ENCODE results near the gene TNNT2. TPM values are rescaled to one million over a fixed set of nuclear protein-coding genes. Genes with fewer than 3 reads are reported as not detected.

The TNNT2 gene
- total RNA-seq, 1 experiment from 2014 or later, result 0.17 TPM

DNA sequence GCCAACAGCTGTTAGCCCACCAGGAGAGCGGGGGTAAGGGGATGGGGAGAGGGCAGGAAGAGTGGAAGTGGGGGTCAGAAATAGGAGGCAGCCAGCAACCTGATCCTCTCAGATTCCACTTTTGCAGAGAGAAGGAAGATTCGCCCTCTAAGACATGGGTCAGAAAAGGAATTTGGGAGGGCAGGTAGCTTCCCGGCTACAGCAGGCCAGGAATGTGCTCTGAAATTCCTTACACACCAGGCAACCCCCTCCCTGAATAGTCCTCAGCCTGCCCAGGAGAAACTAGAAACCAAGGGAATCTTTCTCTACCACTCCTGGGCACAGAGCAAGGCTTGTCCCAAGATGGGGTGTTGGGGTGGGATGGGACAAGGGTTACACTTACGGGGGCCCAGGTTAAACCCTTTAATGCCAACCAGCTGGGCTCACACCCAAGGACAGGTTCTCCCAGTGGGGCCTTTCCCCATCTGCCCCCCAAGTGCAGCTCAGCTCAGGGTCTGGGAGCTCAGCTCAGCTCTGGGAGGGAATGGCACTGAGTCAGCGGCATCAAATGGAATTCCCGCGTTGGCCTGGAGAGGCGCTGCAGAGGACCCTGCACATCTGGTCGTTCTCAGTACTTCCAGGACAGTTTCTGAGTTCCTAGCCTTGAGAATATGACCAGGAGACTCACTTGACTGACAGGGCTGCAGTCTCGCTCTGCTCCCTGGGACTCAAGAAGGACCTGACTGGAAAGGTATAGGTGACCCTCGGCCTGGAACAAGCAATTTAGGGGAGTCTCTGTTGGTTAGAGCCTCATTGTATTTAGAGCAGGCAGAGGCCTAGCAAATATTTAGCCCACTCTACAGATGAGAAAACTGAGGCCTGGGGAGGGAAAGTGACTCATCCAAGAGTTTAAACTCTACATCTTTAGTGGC is 761 bp downstream of the TNNT2 start:
- Histone ChIP-seq H3K27me3 (ENCODE audit: control insufficient read depth, insufficient read depth, low read length) (no peaks in the 10 kb centered on the region; the same call in 1 of the 2 replicates), H3K4me3 (ENCODE audit: insufficient read depth, low read depth, low read length) (no peak overlapping the region), H3K36me3 (replicated peaks; ENCODE audit: control insufficient read depth, insufficient read depth, low read length) (no peaks in the 10 kb centered on the region)
- peak; percentile 94 for DNase-seq

GRCh38 chr1:201376107-201376463 is 1.4 kb downstream of the TNNT2 start:
- no peak overlapping the region for H3K4me3 ChIP-seq (ENCODE audit: insufficient read depth, low read depth, low read length)
- DNase-seq, result no peak
- no peaks in the 10 kb centered on the region for H3K36me3 ChIP-seq (replicated peaks; ENCODE audit: control insufficient read depth, insufficient read depth, low read length)
- H3K27me3 ChIP-seq (ENCODE audit: control insufficient read depth, insufficient read depth, low read length), result no peaks in the 10 kb centered on the region; the same call in 1 of the 2 replicates

- H3K27me3 ChIP-seq (ENCODE audit: control insufficient read depth, insufficient read depth, low read length), result no peaks in the 10 kb centered on the region; the same call in 1 of the 2 replicates
- DNase-seq, result no peak
- no peaks in the 10 kb centered on the region for H3K36me3 ChIP-seq (replicated peaks; ENCODE audit: control insufficient read depth, insufficient read depth, low read length)
- H3K4me3 ChIP-seq (ENCODE audit: insufficient read depth, low read depth, low read length), result no peak overlapping the region
These were observed 2.3 kb downstream of the TNNT2 start for GRCh38 chr1:201375169-201375568.

DNA sequence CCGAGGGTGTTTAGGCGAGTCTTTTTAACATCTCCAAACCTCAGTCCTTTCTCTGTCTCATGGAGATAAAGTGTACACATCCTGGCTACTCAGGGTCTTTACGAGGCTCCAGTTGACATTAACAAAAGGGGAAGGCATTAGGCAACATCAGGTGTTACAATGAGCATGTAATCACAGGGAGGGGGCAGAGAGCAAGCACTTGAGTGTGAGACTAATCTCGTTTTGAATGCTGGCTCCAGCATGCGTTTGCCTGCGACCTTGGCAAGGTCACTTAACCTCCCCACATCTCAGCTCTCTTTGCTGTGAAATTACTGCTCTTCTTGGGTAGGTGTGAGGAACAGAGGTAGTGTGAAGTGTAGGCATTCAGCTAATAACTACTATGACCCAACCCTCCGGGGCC is 3.1 kb downstream of the TNNT2 start:
- Histone ChIP-seq H3K36me3 (replicated peaks; ENCODE audit: control insufficient read depth, insufficient read depth, low read length) (no peaks in the 10 kb centered on the region), H3K4me3 (ENCODE audit: insufficient read depth, low read depth, low read length) (no peak overlapping the region), H3K27me3 (ENCODE audit: control insufficient read depth, insufficient read depth, low read length) (no peaks in the 10 kb centered on the region; the same call in 1 of the 2 replicates)
- DNase-seq, result no peak

DNA sequence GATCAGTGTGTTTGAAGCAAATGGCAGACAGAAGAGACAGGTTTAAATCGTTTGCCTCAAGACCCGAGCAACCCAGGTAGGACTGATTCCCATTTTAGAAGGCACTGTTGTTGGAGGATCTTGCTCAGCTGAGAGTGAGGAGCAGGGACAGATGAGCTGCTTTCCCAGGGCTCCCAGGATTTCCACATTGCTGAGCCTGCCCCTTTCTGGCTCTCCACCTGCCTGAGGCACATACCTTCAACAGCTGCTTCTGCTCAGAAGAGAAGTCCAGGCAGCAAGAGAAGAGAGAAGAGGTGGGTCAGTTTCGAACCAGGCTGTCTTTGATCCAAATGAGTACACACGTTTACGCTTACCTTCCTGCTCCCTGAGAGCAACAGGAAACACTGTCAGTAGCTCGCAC is 5.7 kb downstream of the TNNT2 start:
- Histone ChIP-seq H3K4me3 (ENCODE audit: insufficient read depth, low read depth, low read length) (no peak overlapping the region), H3K36me3 (replicated peaks; ENCODE audit: control insufficient read depth, insufficient read depth, low read length) (no peaks in the 10 kb centered on the region), H3K27me3 (ENCODE audit: control insufficient read depth, insufficient read depth, low read length) (no peaks in the 10 kb centered on the region; the same call in 1 of the 2 replicates)
- DNase-seq, result no peak

DNA sequence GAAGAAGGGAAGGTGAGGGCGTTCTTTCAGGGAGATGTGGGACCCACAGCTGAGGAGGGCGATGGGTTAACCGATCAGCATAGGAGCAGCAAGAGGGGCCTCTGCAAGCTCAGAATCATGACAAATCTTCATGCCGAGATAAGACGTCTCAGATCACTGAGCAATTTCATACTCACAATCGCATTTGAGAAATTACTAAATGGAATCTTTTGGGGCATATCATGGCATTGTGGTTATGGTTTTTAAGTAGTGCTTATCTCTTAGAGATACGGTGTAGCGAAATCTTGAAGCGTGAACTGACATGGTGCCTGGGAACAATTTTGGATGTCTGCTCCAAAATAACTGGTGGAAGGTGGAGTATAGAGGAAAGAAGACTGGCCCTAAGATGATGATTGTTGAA is 6.2 kb downstream of the TNNT2 start:
- H3K27me3 ChIP-seq (ENCODE audit: control insufficient read depth, insufficient read depth, low read length), result no peaks in the 10 kb centered on the region; the same call in 1 of the 2 replicates

GRCh38 chr1:201370500-201370899 is 7.0 kb downstream of the TNNT2 start:
- Histone ChIP-seq H3K36me3 (replicated peaks; ENCODE audit: control insufficient read depth, insufficient read depth, low read length) (no peaks in the 10 kb centered on the region), H3K4me3 (ENCODE audit: insufficient read depth, low read depth, low read length) (no peak overlapping the region), H3K27me3 (ENCODE audit: control insufficient read depth, insufficient read depth, low read length) (no peaks in the 10 kb centered on the region; the same call in 1 of the 2 replicates)
- no peak for DNase-seq

More for the DNA sequence above, 6.2 kb downstream of the TNNT2 start:
- no peak for DNase-seq
- no peak overlapping the region for H3K4me3 ChIP-seq (ENCODE audit: insufficient read depth, low read depth, low read length)
- H3K36me3 ChIP-seq (replicated peaks; ENCODE audit: control insufficient read depth, insufficient read depth, low read length), result no peaks in the 10 kb centered on the region

DNA sequence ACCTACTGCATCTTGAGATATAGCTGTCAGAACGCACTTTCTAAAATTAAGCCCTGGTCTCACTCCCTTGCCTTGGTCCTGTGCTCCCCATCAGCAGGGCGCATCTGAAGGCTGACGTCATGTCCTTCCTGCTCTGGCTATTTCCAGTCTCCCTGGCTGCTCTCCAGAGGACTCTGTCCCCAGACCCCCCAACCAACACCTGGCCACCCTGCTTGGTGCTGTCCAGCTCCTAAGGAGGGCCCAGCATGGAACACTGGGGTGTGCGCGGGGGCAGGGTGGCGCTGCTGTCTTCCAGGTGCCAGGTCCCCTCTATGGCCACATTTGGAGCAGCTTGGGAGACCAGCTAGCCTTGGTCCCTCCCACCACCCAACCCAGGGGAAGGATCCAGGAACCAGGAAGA is 8.3 kb downstream of the TNNT2 start:
- DNase-seq, result no peak
- H3K36me3 ChIP-seq (replicated peaks; ENCODE audit: control insufficient read depth, insufficient read depth, low read length), result no peaks in the 10 kb centered on the region
- H3K4me3 ChIP-seq (ENCODE audit: insufficient read depth, low read depth, low read length), result no peak overlapping the region
- H3K27me3 ChIP-seq (ENCODE audit: control insufficient read depth, insufficient read depth, low read length), result no peaks in the 10 kb centered on the region; the same call in 1 of the 2 replicates

GRCh38 chr1:201366696-201367095 is 10.8 kb downstream of the TNNT2 start:
- no peak for DNase-seq
- Histone ChIP-seq H3K4me3 (ENCODE audit: insufficient read depth, low read depth, low read length) (no peak overlapping the region), H3K36me3 (replicated peaks; ENCODE audit: control insufficient read depth, insufficient read depth, low read length) (no peaks in the 10 kb centered on the region), H3K27me3 (ENCODE audit: control insufficient read depth, insufficient read depth, low read length) (no peaks in the 10 kb centered on the region; the same call in 1 of the 2 replicates)

DNA sequence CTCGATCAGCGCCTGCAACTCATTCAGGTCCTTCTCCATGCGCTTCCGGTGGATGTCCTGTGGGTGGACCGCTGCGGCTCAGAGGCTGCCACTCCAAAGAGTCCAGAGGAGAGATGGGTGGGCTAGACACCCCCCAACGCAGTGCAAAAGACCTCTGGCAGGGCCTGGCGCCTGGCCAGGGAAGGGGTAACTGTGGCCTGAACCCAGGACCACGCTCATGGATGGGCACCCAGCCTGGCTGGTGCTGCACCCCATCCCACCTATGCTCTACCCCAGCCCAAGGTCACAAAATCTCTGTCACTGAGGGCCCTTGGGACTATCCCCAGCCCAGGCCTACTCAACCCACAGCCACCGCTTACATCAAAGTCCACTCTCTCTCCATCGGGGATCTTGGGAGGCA is 12.2 kb downstream of the TNNT2 start:
- no peaks in the 10 kb centered on the region; the same call in 1 of the 2 replicates for H3K27me3 ChIP-seq (ENCODE audit: control insufficient read depth, insufficient read depth, low read length)
- no peaks in the 10 kb centered on the region for H3K36me3 ChIP-seq (replicated peaks; ENCODE audit: control insufficient read depth, insufficient read depth, low read length)
- no peak overlapping the region for H3K4me3 ChIP-seq (ENCODE audit: insufficient read depth, low read depth, low read length)
- DNase-seq, result no peak

DNA sequence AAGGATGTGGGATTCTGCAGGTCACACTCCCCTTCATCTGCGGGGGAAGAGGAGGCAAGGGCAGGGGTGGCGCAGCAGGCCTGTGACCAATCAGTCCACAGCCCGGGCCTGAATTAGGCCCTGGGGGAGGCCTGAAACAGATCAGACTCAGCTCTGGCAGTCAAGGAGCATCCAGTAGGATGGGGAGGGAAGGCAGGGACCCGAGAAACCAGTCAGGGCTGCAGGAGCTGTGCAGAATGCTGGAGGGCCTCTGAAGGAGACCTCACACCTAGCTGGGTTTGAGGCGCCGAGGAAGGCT is 12.7 kb downstream of the TNNT2 start:
- Histone ChIP-seq H3K4me3 (ENCODE audit: insufficient read depth, low read depth, low read length) (no peak overlapping the region), H3K27me3 (ENCODE audit: control insufficient read depth, insufficient read depth, low read length) (no peaks in the 10 kb centered on the region; the same call in 1 of the 2 replicates), H3K36me3 (replicated peaks; ENCODE audit: control insufficient read depth, insufficient read depth, low read length) (no peaks in the 10 kb centered on the region)
- DNase-seq, result no peak

DNA sequence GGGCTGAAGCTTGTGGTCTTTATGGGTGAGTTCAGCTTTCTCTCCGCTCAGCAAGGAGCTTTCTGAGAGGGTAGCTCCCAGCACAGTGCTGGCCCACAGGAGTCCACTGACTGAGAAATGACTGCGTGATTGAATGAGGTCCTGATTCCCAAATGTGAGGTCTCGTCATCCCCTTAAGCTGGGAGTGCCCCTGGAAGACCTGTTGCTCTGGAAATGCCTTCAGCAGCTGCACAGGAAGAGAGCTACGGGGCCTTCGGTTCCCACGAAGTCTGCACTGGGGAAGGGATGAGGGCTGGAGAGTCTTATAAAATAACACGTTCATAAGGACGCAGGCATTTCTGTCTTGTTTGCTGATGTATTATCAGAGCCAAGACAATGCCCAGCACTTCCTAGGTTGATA is 14.0 kb downstream of the TNNT2 start:
- Histone ChIP-seq H3K4me3 (ENCODE audit: insufficient read depth, low read depth, low read length) (no peak overlapping the region), H3K36me3 (replicated peaks; ENCODE audit: control insufficient read depth, insufficient read depth, low read length) (no peaks in the 10 kb centered on the region), H3K27me3 (ENCODE audit: control insufficient read depth, insufficient read depth, low read length) (no peaks in the 10 kb centered on the region; the same call in 1 of the 2 replicates)
- DNase-seq, result no peak

GRCh38 chr1:201362906-201363305 is 14.6 kb downstream of the TNNT2 start:
- Histone ChIP-seq H3K36me3 (replicated peaks; ENCODE audit: control insufficient read depth, insufficient read depth, low read length) (no peaks in the 10 kb centered on the region), H3K4me3 (ENCODE audit: insufficient read depth, low read depth, low read length) (no peak overlapping the region), H3K27me3 (ENCODE audit: control insufficient read depth, insufficient read depth, low read length) (no peaks in the 10 kb centered on the region; the same call in 1 of the 2 replicates)
- DNase-seq, result no peak

DNA sequence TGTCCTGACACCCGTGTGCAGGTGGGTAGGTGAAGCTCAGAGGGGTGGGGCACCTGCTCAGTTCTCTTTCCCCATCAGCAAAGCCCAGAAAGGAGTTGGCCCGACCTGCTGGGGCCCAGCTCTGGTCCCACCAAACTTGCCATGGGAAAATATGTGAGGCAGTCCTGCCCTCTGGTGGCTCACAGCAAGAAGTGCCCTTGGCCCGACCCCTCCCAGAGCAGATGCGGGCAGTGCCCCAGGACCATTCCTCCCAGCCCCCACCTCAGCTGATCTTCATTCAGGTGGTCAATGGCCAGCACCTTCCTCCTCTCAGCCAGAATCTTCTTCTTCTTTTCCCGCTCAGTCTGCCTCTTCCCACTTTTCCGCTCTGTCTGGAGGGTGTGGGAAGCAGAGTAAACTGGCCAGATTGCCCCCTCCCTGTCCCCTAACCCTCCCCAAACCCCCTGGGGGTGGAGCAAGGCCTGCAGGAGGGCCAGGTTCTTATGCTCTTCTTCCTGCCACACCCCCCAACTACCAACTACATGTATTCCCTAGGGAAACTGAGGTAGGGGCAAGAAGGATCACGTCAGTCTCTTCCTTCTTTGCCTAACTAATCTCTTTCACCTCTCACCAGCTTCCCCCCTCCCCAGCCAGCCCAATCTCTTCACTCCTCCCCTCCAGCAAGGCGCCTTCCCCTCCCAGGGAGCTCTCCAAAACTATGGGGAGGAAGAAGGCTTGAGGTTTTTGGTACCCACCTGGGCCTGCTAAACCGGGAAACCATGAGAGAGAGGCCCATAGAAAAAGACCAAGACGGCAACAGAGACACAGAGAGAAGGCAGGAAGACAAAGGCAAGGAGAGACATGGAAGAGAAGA is 15.6 kb downstream of the TNNT2 start:
- H3K36me3 ChIP-seq (replicated peaks; ENCODE audit: control insufficient read depth, insufficient read depth, low read length), result no peaks in the 10 kb centered on the region
- peak; percentile 99 for DNase-seq
- H3K4me3 ChIP-seq (ENCODE audit: insufficient read depth, low read depth, low read length), result no peak overlapping the region
- H3K27me3 ChIP-seq (ENCODE audit: control insufficient read depth, insufficient read depth, low read length), result no peaks in the 10 kb centered on the region; the same call in 1 of the 2 replicates

All from H7 (cell line).